Activated CD4-positive, alpha-beta memory T cell treated with anti-CD3 and anti-CD28 coated beads for 36 hours (primary cell): ENCODE data around the gene ACAP3. TPM values are rescaled to one million over a fixed set of nuclear protein-coding genes. Genes with fewer than 3 reads are reported as not detected.
"Not testable (repeated sequence)": the region's sequence is repeated elsewhere in the genome, so short reads cannot be mapped to it uniquely, and the experiment has no call there.

Experiments
- CTCF ChIA-PET: fragments of 350-600 bp; sonication (Branson Sonifier 250); formaldehyde crosslinking; loops from one replicate; lab custom pipeline; 2021; ENCODE audit warnings: antibody characterized with exemption, inconsistent platforms; lab: Charles Lee
- POLR2A ChIA-PET: fragments of 350-600 bp; sonication (Branson Sonifier 250); formaldehyde crosslinking; loops from one replicate; lab custom pipeline; 2021; ENCODE audit warnings: antibody characterized with exemption; lab: Charles Lee
- DNase-seq: peaks from one replicate; pipeline ENCODE4 v3.0.0-alpha.2; 2020
- H3K27ac Mint-ChIP-seq: one replicate; pipeline ENCODE4 v1.8.0; 2021; ENCODE audit warnings: mixed read lengths
- H3K27me3 Mint-ChIP-seq: one replicate; pipeline ENCODE4 v1.8.0; 2021; ENCODE audit warnings: mixed read lengths
- H3K36me3 Mint-ChIP-seq: one replicate; pipeline ENCODE4 v1.8.0; 2021; ENCODE audit warnings: mixed read lengths
- H3K4me1 Mint-ChIP-seq: one replicate; pipeline ENCODE4 v1.8.0; 2021; ENCODE audit warnings: low read depth, mixed read lengths
- H3K4me3 Mint-ChIP-seq: one replicate; pipeline ENCODE4 v1.8.0; 2021; ENCODE audit warnings: mild to moderate bottlenecking, mixed read lengths
- H3K9me3 Mint-ChIP-seq: one replicate; pipeline ENCODE4 v1.8.0; 2021; ENCODE audit warnings: mixed read lengths
- intact Hi-C: fragments of 100-400 bp; cut with micrococcal nuclease; formaldehyde crosslinking; loops from one replicate; pipeline ENCODE4 v1.15.1; 2023
- total RNA-seq, 2 experiments: library from RNA; stranded (reverse); gene quantifications; one replicate each; pipeline ENCODE4 v1.2.3, GENCODE V29; 2021

ACAP3 gene
- total RNA-seq, 2 experiments from 2014 or later, result 31.8 to 32.0 TPM

- Mint-ChIP-seq H3K9me3 (no peaks in the 10 kb centered on the region), H3K27ac (peak within 1 kb of the TSS; percentile 81), H3K4me3 (peak within 1 kb of the TSS; percentile 86), H3K27me3 (no peaks in the 10 kb centered on the region), H3K36me3 (peaks cover 5% of the 10 kb centered on the region), H3K4me1 (peaks cover 31% of the 10 kb centered on the region)
- POLR2A ChIA-PET, result interaction anchor here (0.7 kb wide), 1 partner anchor 50 kb away, joined by 3 read pairs; the partner anchor contains the start of gene AURKAIP1
- CTCF ChIA-PET, result interaction anchor here (1.1 to 1.5 kb wide), 2 partner anchors 24 to 47 kb away, joined by 5 read pairs; no protein-coding TSS in a partner anchor
- DNase-seq, result peak; percentile 97
- intact Hi-C loops, result no loop called here
These were observed 17.0 kb upstream of the ACAP3 start, which contains the start of the genes CPTP and INTS11 for GRCh38 chr1:1324524-1325287. CPTP (plus strand) TSS chr1:1324802; CDS start chr1:1326911, 2,109 bp downstream. INTS11 (minus strand) TSS chr1:1324660; CDS start chr1:1324608, 52 bp downstream.

GRCh38 chr1:1324084-1324523, 16.4 kb upstream of the ACAP3 start:
- peak overlapping the region; percentile 81 for H3K27ac Mint-ChIP-seq
- CTCF ChIA-PET, result interaction anchor here (1.0 kb wide), 1 partner anchor 47 kb away, joined by 4 read pairs; no protein-coding TSS in a partner anchor

GRCh38 chr1:1322952-1323351, 15.2 kb upstream of the ACAP3 start:
- ChIA-PET CTCF (interaction anchor here (1.0 kb wide), 1 partner anchor 49 kb away, joined by 4 read pairs; no protein-coding TSS in a partner anchor), POLR2A (no interaction called here)
- Mint-ChIP-seq H3K27me3 (no peaks in the 10 kb centered on the region), H3K9me3 (no peaks in the 10 kb centered on the region), H3K36me3 (peaks cover 9% of the 10 kb centered on the region), H3K27ac (peak overlapping the region; percentile 60), H3K4me1 (peaks cover 31% of the 10 kb centered on the region), H3K4me3 (peak overlapping the region; percentile 74)
- DNase-seq, result no peak
- intact Hi-C loops, result no loop called here

More at GRCh38 chr1:1324084-1324523, 16.4 kb upstream of the ACAP3 start:
- POLR2A ChIA-PET, result no interaction called here
- intact Hi-C loops, result no loop called here
- no peaks in the 10 kb centered on the region for H3K27me3 Mint-ChIP-seq
- peaks cover 31% of the 10 kb centered on the region for H3K4me1 Mint-ChIP-seq
- no peaks in the 10 kb centered on the region for H3K9me3 Mint-ChIP-seq
- H3K36me3 Mint-ChIP-seq, result peaks cover 9% of the 10 kb centered on the region
- no peak for DNase-seq
- peak overlapping the region; percentile 86 for H3K4me3 Mint-ChIP-seq

GRCh38 chr1:1322418-1322817, 14.7 kb upstream of the ACAP3 start:
- ChIA-PET CTCF (no interaction called here), POLR2A (no interaction called here)
- DNase-seq, result no peak
- Mint-ChIP-seq H3K4me1 (peaks cover 31% of the 10 kb centered on the region), H3K27ac (no peak overlapping the region), H3K36me3 (peaks cover 11% of the 10 kb centered on the region), H3K9me3 (no peaks in the 10 kb centered on the region), H3K4me3 (peak overlapping the region; percentile 74), H3K27me3 (no peaks in the 10 kb centered on the region)
- intact Hi-C loops, result no loop called here

- DNase-seq, result no peak
- Mint-ChIP-seq H3K4me3 (no peak overlapping the region), H3K4me1 (peaks cover 31% of the 10 kb centered on the region), H3K36me3 (peaks cover 12% of the 10 kb centered on the region), H3K27me3 (no peaks in the 10 kb centered on the region), H3K9me3 (no peaks in the 10 kb centered on the region), H3K27ac (no peak overlapping the region)
- ChIA-PET CTCF (no interaction called here), POLR2A (interaction anchor here (0.6 kb wide), 1 partner anchor 610 kb away, joined by 3 read pairs; no protein-coding TSS in a partner anchor)
- intact Hi-C loops, result no loop called here
These were observed 13.7 kb upstream of the ACAP3 start for GRCh38 chr1:1321477-1321876.

GRCh38 chr1:1320666-1321448, 13.1 kb upstream of the ACAP3 start:
- intact Hi-C loops, result no loop called here
- Mint-ChIP-seq H3K36me3 (peaks cover 12% of the 10 kb centered on the region), H3K4me3 (no peak overlapping the region), H3K27me3 (no peaks in the 10 kb centered on the region), H3K9me3 (no peaks in the 10 kb centered on the region), H3K4me1 (peaks cover 26% of the 10 kb centered on the region), H3K27ac (no peak overlapping the region)
- POLR2A ChIA-PET, result interaction anchor here (0.6 kb wide), 1 partner anchor 610 kb away, joined by 3 read pairs; no protein-coding TSS in a partner anchor
- CTCF ChIA-PET, result interaction anchor here (1.2 kb wide), 1 partner anchor 70 kb away, joined by 3 read pairs; no protein-coding TSS in a partner anchor
- no peak for DNase-seq

- no peak overlapping the region for H3K27ac Mint-ChIP-seq
- CTCF ChIA-PET, result no interaction called here
- H3K4me1 Mint-ChIP-seq, result peaks cover 23% of the 10 kb centered on the region
These were observed 11.9 kb upstream of the ACAP3 start for GRCh38 chr1:1319646-1319941.

GRCh38 chr1:1318777-1319645, 11.3 kb upstream of the ACAP3 start:
- ChIA-PET POLR2A (interaction anchor here (1.7 kb wide), 1 partner anchor 13 kb away, joined by 4 read pairs; no protein-coding TSS in a partner anchor), CTCF (no interaction called here)
- Mint-ChIP-seq H3K27ac (no peak overlapping the region), H3K4me3 (no peak overlapping the region), H3K4me1 (peaks cover 21% of the 10 kb centered on the region), H3K36me3 (peaks cover 13% of the 10 kb centered on the region), H3K27me3 (no peaks in the 10 kb centered on the region), H3K9me3 (no peaks in the 10 kb centered on the region)
- DNase-seq, result no peak
- intact Hi-C loops, result no loop called here

More at GRCh38 chr1:1319646-1319941, 11.9 kb upstream of the ACAP3 start:
- Mint-ChIP-seq H3K9me3 (no peaks in the 10 kb centered on the region), H3K4me3 (no peak overlapping the region), H3K36me3 (peaks cover 14% of the 10 kb centered on the region), H3K27me3 (no peaks in the 10 kb centered on the region)
- POLR2A ChIA-PET, result interaction anchor here (1.7 kb wide), 1 partner anchor 13 kb away, joined by 4 read pairs; no protein-coding TSS in a partner anchor
- no peak for DNase-seq
- intact Hi-C loops, result no loop called here

- intact Hi-C loops, result no loop called here
- Mint-ChIP-seq H3K4me1 (peaks cover 17% of the 10 kb centered on the region), H3K27ac (no peak overlapping the region), H3K36me3 (peaks cover 18% of the 10 kb centered on the region), H3K9me3 (no peaks in the 10 kb centered on the region), H3K4me3 (no peak overlapping the region), H3K27me3 (no peaks in the 10 kb centered on the region)
- no peak for DNase-seq
- POLR2A ChIA-PET, result no interaction called here
- CTCF ChIA-PET, result no interaction called here
These were observed 10.5 kb upstream of the ACAP3 start for GRCh38 chr1:1318131-1318652.

GRCh38 chr1:1317420-1317819, 9.7 kb upstream of the ACAP3 start:
- POLR2A ChIA-PET, result no interaction called here
- Mint-ChIP-seq H3K4me1 (peaks cover 12% of the 10 kb centered on the region), H3K4me3 (no peak overlapping the region), H3K27me3 (no peaks in the 10 kb centered on the region), H3K27ac (no peak overlapping the region), H3K9me3 (no peaks in the 10 kb centered on the region), H3K36me3 (peaks cover 19% of the 10 kb centered on the region)
- CTCF ChIA-PET, result no interaction called here
- intact Hi-C loops, result no loop called here
- DNase-seq, result no peak

- H3K27ac Mint-ChIP-seq, H3K27me3 Mint-ChIP-seq, H3K4me3 Mint-ChIP-seq, POLR2A ChIA-PET, intact Hi-C loops, DNase-seq, H3K4me1 Mint-ChIP-seq, H3K9me3 Mint-ChIP-seq, CTCF ChIA-PET: not testable (repeated sequence)
- peaks cover 19% of the 10 kb centered on the region for H3K36me3 Mint-ChIP-seq
These were observed 8.5 kb upstream of the ACAP3 start for GRCh38 chr1:1316199-1316598.
